ENCODE data around the gene B4GAT1.

GRCh38 chr11:66326261-66327111 is 20.9 kb downstream of the B4GAT1 start:
- TF ChIP-seq RFX5 (IDR thresholded peaks at IDR 0.05; ENCODE audit: low read depth, low read length) (no peak), CTCF (conservative IDR thresholded peaks at IDR 0.05; ENCODE audit: low read depth, low read length) (no peak), CHD1 (IDR thresholded peaks at IDR 0.05; ENCODE audit: low read depth, low read length) (no peak), RCOR1 (IDR thresholded peaks at IDR 0.05; ENCODE audit: insufficient replicate concordance, low read length) (no peak), RAD21 (IDR thresholded peaks at IDR 0.05; ENCODE audit: low read length) (no peak), BHLHE40 (IDR thresholded peaks at IDR 0.05; ENCODE audit: low read depth, low read length) (peak; percentile 33; the same call in 1 of the 2 replicates), FOS (IDR thresholded peaks at IDR 0.05; ENCODE audit: low read depth, low read length) (no peak)
- TF ChIP-seq, protein P1, sequence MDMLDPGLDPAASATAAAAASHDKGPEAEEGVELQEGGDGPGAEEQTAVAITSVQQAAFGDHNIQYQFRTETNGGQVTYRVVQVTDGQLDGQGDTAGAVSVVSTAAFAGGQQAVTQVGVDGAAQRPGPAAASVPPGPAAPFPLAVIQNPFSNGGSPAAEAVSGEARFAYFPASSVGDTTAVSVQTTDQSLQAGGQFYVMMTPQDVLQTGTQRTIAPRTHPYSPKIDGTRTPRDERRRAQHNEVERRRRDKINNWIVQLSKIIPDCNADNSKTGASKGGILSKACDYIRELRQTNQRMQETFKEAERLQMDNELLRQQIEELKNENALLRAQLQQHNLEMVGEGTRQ (IDR thresholded peaks at IDR 0.05; ENCODE audit: low read depth, low read length): no peak
